ENCODE data around the gene PWWP2A.

The PWWP2A gene

DNA sequence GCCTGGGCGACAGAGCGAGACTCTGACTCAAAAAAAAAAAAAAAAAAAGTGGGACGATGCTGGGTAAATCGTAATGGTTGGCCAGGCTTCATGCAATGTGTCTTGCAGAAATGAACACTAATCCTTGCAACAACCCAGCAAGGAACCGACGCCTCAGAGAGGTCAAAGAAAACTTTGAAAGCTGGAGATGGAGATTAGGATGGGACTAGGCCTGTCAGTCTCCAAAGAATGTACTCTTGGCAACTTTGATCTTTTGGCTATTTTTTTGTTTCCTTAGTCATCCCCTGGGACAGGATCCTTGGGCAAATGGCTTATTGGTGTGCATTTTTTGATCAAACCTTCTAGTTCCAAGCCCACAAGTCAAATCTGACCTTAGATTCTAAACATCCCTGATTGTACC is 10.6 kb upstream of the PWWP2A start:
- TF ChIP-seq, protein P1, sequence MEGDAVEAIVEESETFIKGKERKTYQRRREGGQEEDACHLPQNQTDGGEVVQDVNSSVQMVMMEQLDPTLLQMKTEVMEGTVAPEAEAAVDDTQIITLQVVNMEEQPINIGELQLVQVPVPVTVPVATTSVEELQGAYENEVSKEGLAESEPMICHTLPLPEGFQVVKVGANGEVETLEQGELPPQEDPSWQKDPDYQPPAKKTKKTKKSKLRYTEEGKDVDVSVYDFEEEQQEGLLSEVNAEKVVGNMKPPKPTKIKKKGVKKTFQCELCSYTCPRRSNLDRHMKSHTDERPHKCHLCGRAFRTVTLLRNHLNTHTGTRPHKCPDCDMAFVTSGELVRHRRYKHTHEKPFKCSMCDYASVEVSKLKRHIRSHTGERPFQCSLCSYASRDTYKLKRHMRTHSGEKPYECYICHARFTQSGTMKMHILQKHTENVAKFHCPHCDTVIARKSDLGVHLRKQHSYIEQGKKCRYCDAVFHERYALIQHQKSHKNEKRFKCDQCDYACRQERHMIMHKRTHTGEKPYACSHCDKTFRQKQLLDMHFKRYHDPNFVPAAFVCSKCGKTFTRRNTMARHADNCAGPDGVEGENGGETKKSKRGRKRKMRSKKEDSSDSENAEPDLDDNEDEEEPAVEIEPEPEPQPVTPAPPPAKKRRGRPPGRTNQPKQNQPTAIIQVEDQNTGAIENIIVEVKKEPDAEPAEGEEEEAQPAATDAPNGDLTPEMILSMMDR (IDR thresholded peaks at IDR 0.05; ENCODE audit: low read depth, low read length, missing control alignments): no peak
- no peak for DNase-seq (ENCODE audit: extremely low read depth, low read depth)

DNA sequence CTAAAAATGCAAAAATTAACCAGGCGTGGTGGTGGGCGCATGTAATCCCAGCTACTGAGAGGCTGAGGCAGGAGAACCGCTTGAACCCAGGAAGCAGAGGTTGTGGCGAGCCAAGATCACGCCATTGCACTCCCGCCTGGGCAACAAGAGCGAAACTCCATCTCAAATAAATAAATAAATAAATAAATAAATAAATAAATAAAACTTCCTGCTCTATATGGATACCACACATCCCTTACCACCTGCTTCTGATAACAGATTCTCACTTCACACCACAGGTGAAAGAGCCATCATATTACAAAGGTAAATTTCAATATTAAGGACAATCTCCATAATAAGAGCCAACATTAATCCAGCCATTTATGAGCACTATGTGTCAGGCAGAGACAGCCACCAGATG is 9.4 kb upstream of the PWWP2A start:
- H3K4me3 ChIP-seq (replicated peaks; ENCODE audit: low read depth, low read length): no peak overlapping the region
- no peak for DNase-seq (ENCODE audit: extremely low read depth, low read depth)
- TF ChIP-seq, protein P1 (IDR thresholded peaks at IDR 0.05; ENCODE audit: low read depth, low read length, missing control alignments): no peak

More for the DNA sequence above, 10.6 kb upstream of the PWWP2A start:
- no peak overlapping the region for H3K4me3 ChIP-seq (replicated peaks; ENCODE audit: low read depth, low read length)

DNA sequence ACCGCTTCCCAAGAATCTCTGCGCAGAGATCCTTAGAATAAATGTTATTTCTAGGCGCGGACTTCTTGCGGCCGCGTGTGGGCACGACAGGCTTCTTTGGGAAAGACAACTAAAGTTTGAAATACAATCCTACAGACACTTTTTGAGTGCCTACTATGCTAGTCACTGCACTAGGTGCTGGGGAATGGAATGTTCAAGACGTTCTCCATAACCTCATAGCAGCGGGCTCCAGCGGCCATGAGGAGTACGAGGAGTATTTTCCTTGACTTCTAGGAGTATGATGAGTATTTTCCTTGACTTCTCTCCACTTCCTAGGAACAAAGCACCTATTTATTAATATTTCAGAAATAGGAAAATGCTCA is 636 bp upstream of the PWWP2A start:
- H3K4me3 ChIP-seq (replicated peaks; ENCODE audit: low read depth, low read length): no peak overlapping the region
- TF ChIP-seq, protein P1 (IDR thresholded peaks at IDR 0.05; ENCODE audit: low read depth, low read length, missing control alignments): no peak
- DNase-seq (ENCODE audit: extremely low read depth, low read depth): no peak

DNA sequence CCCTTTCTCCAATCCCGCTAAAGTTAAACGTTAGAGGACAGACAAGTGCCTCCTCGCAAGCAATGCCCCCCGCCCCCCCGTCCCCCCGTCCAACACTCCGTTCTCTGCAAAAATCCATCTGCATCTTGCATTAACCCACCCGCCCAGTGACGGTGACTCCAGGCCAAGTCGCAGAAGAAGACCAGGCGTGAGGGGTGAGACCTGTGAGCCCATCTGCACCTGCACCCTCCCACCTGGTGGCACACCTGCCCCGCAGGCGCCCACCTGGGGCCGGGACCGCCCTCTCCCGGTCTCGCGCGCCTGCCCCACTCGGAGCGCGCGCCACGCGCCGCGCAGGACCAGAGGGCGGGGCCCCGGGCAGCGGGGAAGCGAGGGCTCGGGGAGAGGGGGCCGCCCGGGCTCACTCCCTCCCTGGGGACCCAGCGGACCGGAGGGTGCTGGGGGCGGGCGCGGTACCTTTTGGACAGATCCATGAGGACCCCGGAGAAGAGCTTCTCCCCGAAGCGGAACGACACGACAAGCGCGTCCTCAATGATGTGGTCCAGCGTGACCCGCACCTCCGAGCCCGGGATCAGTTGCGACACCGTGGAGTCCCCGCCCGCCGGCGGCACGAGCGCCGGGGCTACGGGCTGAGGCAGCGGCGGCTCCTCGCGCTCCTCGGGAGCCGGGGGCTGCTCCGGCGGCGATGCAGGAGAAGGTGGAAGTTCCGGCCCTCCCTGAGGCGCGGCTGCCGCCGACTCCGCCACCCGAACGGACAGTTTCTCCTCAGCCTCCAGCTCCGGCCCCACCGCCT is 705 bp downstream of the PWWP2A start:
- TF ChIP-seq, protein P1 (IDR thresholded peaks at IDR 0.05; ENCODE audit: low read depth, low read length, missing control alignments): no peak
- no peak for DNase-seq (ENCODE audit: extremely low read depth, low read depth)
- peak overlapping the region; percentile 86 for H3K4me3 ChIP-seq (replicated peaks; ENCODE audit: low read depth, low read length)

DNA sequence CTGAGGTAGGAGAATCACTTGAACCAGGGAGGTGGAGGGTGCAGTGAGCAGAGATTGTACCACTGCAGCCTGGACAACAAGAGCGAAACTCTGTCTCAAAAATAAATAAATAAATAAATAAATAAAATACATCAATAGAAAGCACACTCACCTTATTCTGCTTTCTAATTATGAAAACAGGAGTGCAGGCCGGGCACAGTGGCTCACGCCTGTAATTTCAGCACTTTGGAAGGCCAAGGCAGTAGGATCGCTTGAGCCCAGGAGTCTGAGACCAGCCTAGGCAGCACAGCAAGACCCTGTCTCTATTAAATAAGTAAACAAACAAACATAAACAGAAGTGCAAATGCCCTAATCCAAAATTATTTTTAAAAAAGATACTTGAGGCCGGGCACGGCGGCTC is 2.3 kb downstream of the PWWP2A start:
- H3K4me3 ChIP-seq (replicated peaks; ENCODE audit: low read depth, low read length): no peak overlapping the region
- TF ChIP-seq, protein P1 (IDR thresholded peaks at IDR 0.05; ENCODE audit: low read depth, low read length, missing control alignments): no peak
- no peak for DNase-seq (ENCODE audit: extremely low read depth, low read depth)

DNA sequence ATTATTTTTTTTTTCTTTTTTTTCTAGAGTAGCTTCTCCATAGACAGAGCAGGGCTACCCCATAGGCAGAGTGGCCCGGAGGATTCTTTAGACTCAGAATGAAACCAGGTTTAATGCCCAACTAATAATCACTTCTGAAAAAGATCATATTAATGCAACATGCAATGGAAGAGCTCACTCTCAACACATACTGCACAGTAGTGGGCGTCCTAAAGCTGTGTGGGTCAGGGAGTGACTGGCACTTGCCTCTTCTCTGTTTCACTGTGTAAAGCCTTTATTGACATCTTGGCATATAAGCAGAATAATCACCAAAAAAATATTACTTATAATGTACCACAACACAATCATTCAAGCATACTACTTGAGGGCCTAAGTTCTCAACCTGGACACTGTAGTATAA is 11.1 kb downstream of the PWWP2A start:
- no peak for DNase-seq (ENCODE audit: extremely low read depth, low read depth)
- H3K4me3 ChIP-seq (replicated peaks; ENCODE audit: low read depth, low read length): no peak overlapping the region
- TF ChIP-seq, protein P1 (IDR thresholded peaks at IDR 0.05; ENCODE audit: low read depth, low read length, missing control alignments): no peak
